GM10248 (cell line): ENCODE measurements around the gene AIPL1.

Experiments
- CTCF ChIA-PET: fragments of 300-600 bp; sonication (Branson Sonifier 250); formaldehyde crosslinking; extraction: SDS; loops from one replicate; lab custom pipeline; 2021; ENCODE audit warnings: antibody characterized with exemption; lab: Yijun Ruan, JAX
- POLR2A ChIA-PET: fragments of 350-650 bp; sonication (Branson Sonifier 250); formaldehyde crosslinking; extraction: SDS; loops from one replicate; lab custom pipeline; 2020; ENCODE audit warnings: antibody characterized with exemption; lab: Yijun Ruan, JAX
- DNase-seq: peaks from one replicate; pipeline ENCODE4 v3.0.0; 2012; ENCODE audit errors: extremely low spot score
- CTCF ChIP-seq: IDR thresholded peaks from 2 replicates; pipeline ENCODE4 v1.5.1; 2012; ENCODE audit warnings: mild to moderate bottlenecking, low read depth; ENCODE audit errors: extremely low read depth, missing control alignments, control extremely low read depth

AIPL1 gene

GRCh38 chr17:6463616-6464445, 28.9 kb upstream of the AIPL1 start:
- POLR2A ChIA-PET: no interaction called here
- CTCF ChIA-PET: interaction anchor here (4.5 kb wide), 1 partner anchor 9 kb away, joined by 22 read pairs; no protein-coding TSS in a partner anchor

DNA sequence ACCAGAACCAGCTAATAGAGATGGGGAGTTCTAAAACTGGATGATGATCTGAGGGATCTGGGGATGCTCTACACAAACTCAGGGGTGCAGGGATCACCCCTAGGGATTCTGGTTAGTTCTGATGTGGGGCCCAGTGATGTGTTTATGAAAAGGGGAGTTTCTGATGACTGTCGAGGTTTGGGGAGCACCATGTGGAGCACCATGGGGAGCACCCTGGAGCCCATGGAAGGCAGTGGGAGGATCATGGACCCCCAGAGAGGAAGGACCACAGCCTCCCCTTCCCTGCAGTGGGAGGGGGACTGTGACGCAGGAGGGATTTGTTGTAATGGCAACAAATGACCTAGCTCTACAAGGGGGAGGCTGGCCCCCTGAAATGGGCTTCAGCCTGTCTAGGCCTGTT, 27.8 kb upstream of the AIPL1 start:
- CTCF ChIA-PET: interaction anchor here (4.5 kb wide), 1 partner anchor 10 kb away, joined by 22 read pairs; no protein-coding TSS in a partner anchor
- no peak for TF ChIP-seq CTCF
- POLR2A ChIA-PET: no interaction called here
- no peak for DNase-seq

More at GRCh38 chr17:6463616-6464445, 28.9 kb upstream of the AIPL1 start:
- TF ChIP-seq CTCF: no peak
- DNase-seq: no peak

DNA sequence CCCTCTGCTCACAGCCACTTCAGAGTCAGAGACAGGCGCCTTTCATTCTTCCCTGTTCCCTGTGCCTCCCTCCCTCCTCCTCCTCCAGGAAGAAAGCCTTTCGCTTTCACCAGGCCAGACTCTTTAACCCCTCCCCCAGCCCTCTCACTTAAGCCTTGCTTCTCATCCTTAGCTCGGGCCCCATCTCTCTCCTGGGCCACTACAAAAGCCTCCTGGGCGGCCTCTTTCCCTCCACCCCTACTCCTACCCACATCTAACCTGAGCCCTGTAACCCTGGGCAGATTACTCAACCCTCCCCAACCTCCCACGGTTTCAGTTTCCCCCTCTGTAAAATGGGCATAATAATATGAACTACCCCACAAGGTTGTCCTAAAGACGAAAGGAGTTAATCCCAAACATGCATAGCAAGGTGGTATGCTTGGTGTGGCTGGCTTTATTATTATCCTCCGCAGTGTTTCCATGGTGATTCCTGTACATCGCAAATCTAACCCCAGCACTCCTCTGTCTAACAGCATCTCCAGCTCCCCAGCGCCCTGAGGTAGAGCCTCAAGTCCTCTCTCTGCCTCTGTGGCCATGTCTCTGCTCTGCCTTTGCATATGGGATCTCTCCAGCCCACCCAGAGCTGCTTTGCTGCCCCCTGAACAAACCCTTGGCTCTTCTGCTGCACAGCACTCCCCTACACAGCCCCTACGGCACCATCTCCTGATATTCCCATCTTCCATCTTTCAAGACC, 27.0 kb upstream of the AIPL1 start:
- no peak for DNase-seq
- POLR2A ChIA-PET: no interaction called here
- CTCF ChIA-PET: interaction anchor here (4.5 kb wide), 1 partner anchor 11 kb away, joined by 22 read pairs; no protein-coding TSS in a partner anchor
- TF ChIP-seq CTCF: no peak

- no peak for DNase-seq
- POLR2A ChIA-PET: no interaction called here
- CTCF ChIA-PET: interaction anchor here (1.6 to 4.5 kb wide), 2 partner anchors 12 to 25 kb away, joined by 3 to 22 read pairs; no protein-coding TSS in a partner anchor
- no peak for TF ChIP-seq CTCF
These were observed 26.3 kb upstream of the AIPL1 start for GRCh38 chr17:6461246-6461645.

- CTCF ChIA-PET: interaction anchor here (1.6 to 2.6 kb wide), 2 partner anchors 12 to 25 kb away, joined by 3 to 16 read pairs; no protein-coding TSS in a partner anchor
- POLR2A ChIA-PET: no interaction called here
- no peak for DNase-seq
- TF ChIP-seq CTCF: no peak
These were observed 25.7 kb upstream of the AIPL1 start for GRCh38 chr17:6460531-6461161.

DNA sequence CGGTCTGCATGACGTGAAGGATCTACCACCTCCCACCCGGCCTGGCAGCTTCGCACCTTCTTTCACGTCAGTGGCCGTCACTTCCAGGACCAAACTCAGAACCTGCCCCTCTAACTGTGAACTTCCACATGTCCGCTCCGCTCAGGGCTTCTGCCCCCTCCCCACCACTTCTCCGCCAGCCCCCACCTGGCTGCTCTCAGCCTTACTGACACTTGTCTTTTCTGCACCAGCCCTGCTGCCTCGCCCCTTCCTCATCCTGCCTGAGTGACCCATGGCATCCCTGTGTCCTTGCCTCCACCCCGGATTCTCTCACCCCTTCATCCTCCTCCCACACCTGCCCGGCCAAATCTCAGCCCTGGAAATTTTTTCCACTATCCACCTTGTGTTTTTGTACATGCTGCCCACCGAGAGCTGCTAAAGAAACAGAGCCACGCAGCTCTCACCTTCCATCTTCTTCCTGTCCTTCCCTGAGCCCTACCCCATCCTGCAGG, 23.6 kb upstream of the AIPL1 start:
- POLR2A ChIA-PET: no interaction called here
- CTCF ChIA-PET: interaction anchor here (2.6 kb wide), 1 partner anchor 15 kb away, joined by 16 read pairs; no protein-coding TSS in a partner anchor
- no peak for TF ChIP-seq CTCF
- no peak for DNase-seq
